GM21576 (cell line): ENCODE data around the gene VASN.

Source experiments
- ATAC-seq: cut with Tn5 transposase; IDR thresholded peaks from one replicate; pipeline ENCODE4 v1.9.1; 2021; ENCODE audit warnings: mild to moderate bottlenecking, moderate library complexity; ENCODE audit not compliant: unreplicated experiment

Gene VASN

GRCh38 chr16:4370570-4371356, 885 bp upstream of the VASN start:
- ATAC-seq: no peak

- no peak for ATAC-seq
Measured at GRCh38 chr16:4372001-4372577, 441 bp downstream of the VASN start.

GRCh38 chr16:4372578-4373355, 1.1 kb downstream of the VASN start:
- ATAC-seq: no peak

- ATAC-seq: no peak
Measured at GRCh38 chr16:4373356-4373908, 1.8 kb downstream of the VASN start.

- ATAC-seq: no peak
Measured at GRCh38 chr16:4373909-4374742, 2.5 kb downstream of the VASN start.

GRCh38 chr16:4375717-4376116, 4.1 kb downstream of the VASN start:
- ATAC-seq: no peak

GRCh38 chr16:4376126-4376892, 4.7 kb downstream of the VASN start:
- ATAC-seq: no peak

GRCh38 chr16:4376893-4377572, 5.4 kb downstream of the VASN start:
- no peak for ATAC-seq

- no peak for ATAC-seq
Measured at GRCh38 chr16:4377573-4378154, 6.0 kb downstream of the VASN start.

GRCh38 chr16:4378161-4378666, 6.6 kb downstream of the VASN start:
- ATAC-seq: no peak

- ATAC-seq: no peak
Measured at GRCh38 chr16:4378999-4379690, 7.5 kb downstream of the VASN start.

GRCh38 chr16:4380119-4381063, 8.7 kb downstream of the VASN start:
- ATAC-seq: no peak

GRCh38 chr16:4381072-4381934, 9.7 kb downstream of the VASN start:
- no peak for ATAC-seq

- ATAC-seq: no peak
Measured at GRCh38 chr16:4381935-4382794, 10.5 kb downstream of the VASN start.

GRCh38 chr16:4382795-4383357, 11.2 kb downstream of the VASN start:
- no peak for ATAC-seq
